H1 (cell line): Measurements from ENCODE around the gene B4GALT7. TPM values are rescaled to one million over a fixed set of nuclear protein-coding genes. Genes with fewer than 3 reads are reported as not detected.

Experiments used
- BACH1 ChIP-seq: IDR thresholded peaks from 2 replicates; pipeline ENCODE4 v1.6.1; 2012; ENCODE audit warnings: low read length, improper control_type of control experiment
- CHD2 ChIP-seq: IDR thresholded peaks from 2 replicates; pipeline ENCODE4 v1.6.1; 2012; ENCODE audit warnings: low read length, improper control_type of control experiment
- CHD7 ChIP-seq: fragments of 300-600 bp; sonication (generic); IDR thresholded peaks from 2 replicates; pipeline ENCODE4 v1.7.1; 2012; ENCODE audit warnings: low read length, moderate library complexity, mild to moderate bottlenecking, inconsistent platforms; ENCODE audit not compliant: insufficient replicate concordance
- POLR2A ChIP-seq, 2 experiments: IDR thresholded peaks; 1 replicate in 1 of 2; 2 replicates in 1 of 2; pipeline ENCODE4 v1.6.1; 2011; ENCODE audit warnings: low read depth in 2 of 2, low read length in 2 of 2, mild to moderate bottlenecking in 2 of 2; ENCODE audit errors: control extremely low read depth in 1 of 2
- RFX5 ChIP-seq: IDR thresholded peaks from 2 replicates; pipeline ENCODE4 v1.6.1; 2011; ENCODE audit warnings: low read depth, low read length, improper control_type of control experiment, borderline replicate concordance
- SIN3A ChIP-seq, 2 experiments: IDR thresholded peaks in 1 of 2; conservative IDR thresholded peaks in 1 of 2; 2 replicates each; pipeline ENCODE4 v1.6.1; 2011 to 2012; ENCODE audit warnings: low read length in 2 of 2, improper control_type of control experiment in 1 of 2, low read depth in 1 of 2, mild to moderate bottlenecking in 1 of 2
- TCF12 ChIP-seq: IDR thresholded peaks from 2 replicates; pipeline ENCODE4 v1.6.1; 2011; ENCODE audit warnings: low read depth, mild to moderate bottlenecking, low read length
- polyA plus RNA-seq, 7 experiments: library from polyadenylated mRNA; depleted of rRNA in 3 of 7; stranded (reverse) in 5 of 7; unstranded in 2 of 7; fragments of >200 nt in 5 of 7; fragments of 200-250 nt in 2 of 7; gene quantifications; 1 replicate in 5 of 7; 2 replicates in 1 of 7; 4 replicates in 1 of 7; pipeline versions ENCODE4 v1.2.1 to v1.2.3, GENCODE V29; 2011 to 2013; ENCODE audit warnings: missing spikeins in 2 of 7, mixed read lengths in 2 of 7
- total RNA-seq: library from RNA; stranded (reverse); fragmentation: NEBNext Ultra II Directional; extraction: Animal tissue kit (Norgen Biotek cat#: 25700); gene quantifications from 2 replicates; pipeline ENCODE4 v1.2.1, GENCODE V29; 2021
- TF ChIP-seq, protein P1 (sequence below), 3 experiments: IDR thresholded peaks; 1 replicate in 2 of 3; 2 replicates in 1 of 3; pipeline versions ENCODE4 v1.5.1 to v1.6.1; 2011; ENCODE audit warnings: low read length in 3 of 3, mild to moderate bottlenecking in 3 of 3, inconsistent platforms in 2 of 3, low read depth in 1 of 3, moderate library complexity in 1 of 3; ENCODE audit not compliant: insufficient read depth in 1 of 3; ENCODE audit errors: control extremely low read depth in 1 of 3

Gene B4GALT7
- total and polyA plus RNA-seq, 2 of the 8 experiments (the other 6 are each of a cell fraction or from before 2014, with no cell fraction given), result 18.7 to 31.9 TPM

DNA sequence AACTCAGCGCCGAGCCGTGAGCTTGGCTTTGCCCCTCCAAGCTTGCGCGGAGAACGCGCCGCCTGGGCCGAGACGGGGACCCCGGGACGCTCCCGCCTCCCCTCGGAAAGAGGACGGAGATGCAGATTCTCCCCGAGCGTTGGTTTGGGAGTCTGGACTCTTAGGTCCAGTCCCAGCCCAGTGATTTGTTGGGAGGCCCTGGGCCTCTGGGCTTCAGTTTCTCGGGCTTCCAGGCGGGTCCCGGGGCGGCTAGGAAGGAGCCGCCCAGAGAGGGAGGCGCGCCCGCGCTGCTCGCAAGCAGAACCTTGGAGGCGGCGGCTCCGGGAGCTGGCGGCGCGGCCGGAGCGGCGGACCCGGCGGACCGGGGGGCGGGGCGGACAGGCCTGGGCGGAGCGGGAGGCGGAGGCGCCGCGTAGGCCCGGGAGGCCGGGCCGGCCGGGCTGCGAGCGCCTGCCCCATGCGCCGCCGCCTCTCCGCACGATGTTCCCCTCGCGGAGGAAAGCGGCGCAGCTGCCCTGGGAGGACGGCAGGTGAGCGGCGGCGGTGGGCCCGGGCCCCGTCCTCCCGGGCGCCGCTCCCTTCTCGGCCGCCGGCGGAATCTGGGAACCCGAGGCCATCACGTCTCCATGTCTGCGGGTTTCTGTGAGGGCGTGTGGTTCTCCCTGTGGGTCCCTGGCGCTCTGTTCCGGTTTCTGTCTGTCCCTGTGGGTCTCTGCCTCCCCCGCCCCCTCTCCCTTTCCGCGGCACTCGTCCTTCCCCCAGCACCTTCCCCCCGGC is at the start of gene B4GALT7 (continued):
- TF ChIP-seq CHD7, result no peak
- TF ChIP-seq POLR2A (IDR thresholded peaks at IDR 0.05; ENCODE audit: control extremely low read depth in 1 of 2, low read depth in 2 of 2, low read length in 2 of 2), result peak in 1 of 2 experiments; percentile 96; a peak in 2 of 3 replicates
- TF ChIP-seq CHD2, result no peak
- TF ChIP-seq BACH1, result no peak
- no peak for TF ChIP-seq RFX5
- TF ChIP-seq, protein P1, sequence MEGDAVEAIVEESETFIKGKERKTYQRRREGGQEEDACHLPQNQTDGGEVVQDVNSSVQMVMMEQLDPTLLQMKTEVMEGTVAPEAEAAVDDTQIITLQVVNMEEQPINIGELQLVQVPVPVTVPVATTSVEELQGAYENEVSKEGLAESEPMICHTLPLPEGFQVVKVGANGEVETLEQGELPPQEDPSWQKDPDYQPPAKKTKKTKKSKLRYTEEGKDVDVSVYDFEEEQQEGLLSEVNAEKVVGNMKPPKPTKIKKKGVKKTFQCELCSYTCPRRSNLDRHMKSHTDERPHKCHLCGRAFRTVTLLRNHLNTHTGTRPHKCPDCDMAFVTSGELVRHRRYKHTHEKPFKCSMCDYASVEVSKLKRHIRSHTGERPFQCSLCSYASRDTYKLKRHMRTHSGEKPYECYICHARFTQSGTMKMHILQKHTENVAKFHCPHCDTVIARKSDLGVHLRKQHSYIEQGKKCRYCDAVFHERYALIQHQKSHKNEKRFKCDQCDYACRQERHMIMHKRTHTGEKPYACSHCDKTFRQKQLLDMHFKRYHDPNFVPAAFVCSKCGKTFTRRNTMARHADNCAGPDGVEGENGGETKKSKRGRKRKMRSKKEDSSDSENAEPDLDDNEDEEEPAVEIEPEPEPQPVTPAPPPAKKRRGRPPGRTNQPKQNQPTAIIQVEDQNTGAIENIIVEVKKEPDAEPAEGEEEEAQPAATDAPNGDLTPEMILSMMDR (IDR thresholded peaks at IDR 0.05; ENCODE audit: control extremely low read depth in 1 of 3, insufficient read depth in 1 of 3, low read depth in 1 of 3, low read length in 3 of 3), result no peak
- TF ChIP-seq SIN3A (conservative IDR thresholded peaks at IDR 0.05 in 1 of 2, IDR thresholded peaks at IDR 0.05 in 1 of 2; ENCODE audit: low read depth in 1 of 2, low read length in 2 of 2), result peak; percentile 30 to 74; a peak in 2 of 4 replicates
- TF ChIP-seq TCF12, result no peak
